ENCODE data around the gene DIP2C.
"Not testable (repeated sequence)": the region's sequence is repeated elsewhere in the genome, so short reads cannot be mapped to it uniquely, and the experiment has no call there.

Gene DIP2C

DNA sequence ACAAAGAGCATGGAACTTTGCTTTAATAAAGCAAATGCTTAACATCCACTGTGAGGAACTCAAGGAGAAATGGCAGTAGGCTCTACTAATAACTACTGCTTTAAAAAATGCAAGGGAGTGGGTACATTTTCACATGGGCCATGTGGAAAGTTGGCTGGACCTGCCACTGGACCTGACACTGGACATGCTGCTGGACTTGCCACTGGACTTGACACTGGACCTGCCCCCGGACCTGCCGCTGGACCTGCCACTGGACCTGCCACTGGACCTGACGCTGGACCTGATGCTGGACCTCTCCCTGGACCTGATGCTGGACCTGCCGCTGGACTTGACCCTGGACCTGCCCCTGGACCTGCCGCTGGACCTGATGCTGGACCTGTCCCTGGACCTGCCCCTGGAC is 32.6 kb downstream of the DIP2C start:
- DNase-seq (ENCODE audit: low spot score) = no peak
- in situ Hi-C loops (cut with MboI; ENCODE audit: low pct_unique_long_range_greater_than_20kb, low sequenced_read_pairs, unreplicated experiment) = no loop called here
- TF ChIP-seq CTCF (IDR thresholded peaks at IDR 0.05; ENCODE audit: extremely low read depth, insufficient read depth, missing control alignments) = no peak

DNA sequence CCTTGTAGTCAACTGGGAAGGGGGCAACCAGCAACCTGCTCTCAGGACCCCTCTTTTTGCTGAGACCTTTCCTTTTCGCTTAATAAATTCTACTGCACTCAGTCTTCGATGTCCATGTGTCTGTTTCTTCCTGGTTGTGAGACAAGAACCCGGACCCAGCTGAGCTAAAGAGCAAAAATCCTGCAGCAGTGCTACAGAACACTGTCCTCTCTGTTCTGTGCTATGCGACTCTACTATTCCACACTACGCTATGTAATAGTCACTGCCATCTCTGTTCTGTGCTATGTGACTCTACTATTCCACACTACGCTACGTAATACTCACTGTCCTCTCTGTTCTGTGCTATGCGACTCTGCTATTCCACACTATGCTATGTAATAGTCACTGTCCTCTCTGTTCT is 34.3 kb downstream of the DIP2C start:
- TF ChIP-seq CTCF (IDR thresholded peaks at IDR 0.05; ENCODE audit: extremely low read depth, insufficient read depth, missing control alignments) = no peak
- in situ Hi-C loops (cut with MboI; ENCODE audit: low pct_unique_long_range_greater_than_20kb, low sequenced_read_pairs, unreplicated experiment) = no loop called here
- no peak for DNase-seq (ENCODE audit: low spot score)

- no peak for TF ChIP-seq CTCF (IDR thresholded peaks at IDR 0.05; ENCODE audit: extremely low read depth, insufficient read depth, missing control alignments)
- in situ Hi-C loops (cut with MboI; ENCODE audit: low pct_unique_long_range_greater_than_20kb, low sequenced_read_pairs, unreplicated experiment) = no loop called here
These were observed 34.8 kb downstream of the DIP2C start for GRCh38 chr10:654647-654996.

DNA sequence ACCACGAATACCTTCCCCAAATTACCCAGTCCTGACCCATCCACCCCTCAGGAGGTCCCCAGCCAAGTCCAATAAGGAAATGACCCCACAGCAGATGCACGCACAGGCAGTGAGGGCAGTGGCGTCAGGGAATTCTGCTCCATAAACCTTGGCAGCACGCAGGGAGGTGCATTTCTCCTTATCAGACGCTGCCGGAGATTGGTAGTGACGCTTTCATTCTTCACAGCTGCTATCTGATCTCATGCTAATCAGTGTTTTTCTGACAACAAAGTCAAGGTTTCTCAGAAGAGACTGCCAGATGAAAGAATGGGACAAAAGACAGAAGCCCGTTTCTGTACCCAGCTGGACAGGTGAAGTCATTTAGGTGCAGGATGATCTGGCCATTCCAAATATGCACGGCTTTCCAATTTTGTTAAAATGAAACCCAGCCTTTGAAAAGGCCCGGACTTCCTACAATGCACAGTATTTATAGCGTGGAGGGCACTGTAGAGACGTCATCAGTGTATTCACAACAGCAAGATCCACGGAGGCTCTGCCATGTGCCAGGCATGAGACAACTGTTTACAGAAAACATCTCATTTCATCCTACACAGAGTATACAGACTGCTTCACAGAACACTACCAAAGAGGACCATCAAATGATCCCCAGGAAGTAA is 35.3 kb downstream of the DIP2C start:
- in situ Hi-C loops (cut with MboI; ENCODE audit: low pct_unique_long_range_greater_than_20kb, low sequenced_read_pairs, unreplicated experiment) = no loop called here
- DNase-seq (ENCODE audit: low spot score) = no peak
- no peak for TF ChIP-seq CTCF (IDR thresholded peaks at IDR 0.05; ENCODE audit: extremely low read depth, insufficient read depth, missing control alignments)

More at GRCh38 chr10:654647-654996, 34.8 kb downstream of the DIP2C start:
- DNase-seq (ENCODE audit: low spot score) = no peak

GRCh38 chr10:652832-653459 is 36.5 kb downstream of the DIP2C start:
- in situ Hi-C loops (cut with MboI; ENCODE audit: low pct_unique_long_range_greater_than_20kb, low sequenced_read_pairs, unreplicated experiment) = not testable (repeated sequence)

GRCh38 chr10:652233-652632 is 37.2 kb downstream of the DIP2C start:
- no peak for DNase-seq (ENCODE audit: low spot score)
- in situ Hi-C loops (cut with MboI; ENCODE audit: low pct_unique_long_range_greater_than_20kb, low sequenced_read_pairs, unreplicated experiment) = no loop called here

More at GRCh38 chr10:652832-653459, 36.5 kb downstream of the DIP2C start:
- DNase-seq (ENCODE audit: low spot score) = not testable (repeated sequence)

More at GRCh38 chr10:652233-652632, 37.2 kb downstream of the DIP2C start:
- no peak for TF ChIP-seq CTCF (IDR thresholded peaks at IDR 0.05; ENCODE audit: extremely low read depth, insufficient read depth, missing control alignments)
